ENCODE measurements around the gene AK9.

DNA sequence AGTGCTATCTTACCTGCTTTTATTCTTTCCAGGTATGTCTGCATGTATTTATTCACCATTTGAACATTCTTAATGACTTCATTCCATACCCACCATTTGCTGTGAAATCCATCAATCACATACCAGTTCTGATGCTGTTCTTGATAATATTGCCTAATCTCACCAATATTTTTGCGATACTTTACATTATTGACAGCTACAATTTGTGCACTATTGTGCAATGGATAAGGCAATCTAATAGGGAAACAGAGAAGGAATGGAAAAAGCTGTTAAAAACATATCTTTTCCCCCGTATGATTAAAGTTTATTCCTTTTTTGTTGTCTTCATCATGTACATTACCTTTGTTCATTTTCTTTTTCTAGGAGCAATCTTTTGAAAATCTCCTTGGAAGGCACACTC is 184.7 kb downstream of the AK9 start:
- TF ChIP-seq POLR2A (IDR thresholded peaks at IDR 0.05; ENCODE audit: low read depth) (no peak), POLR2AphosphoS5 (IDR thresholded peaks at IDR 0.05) (no peak), EP300 (IDR thresholded peaks at IDR 0.05) (no peak)
- TF ChIP-seq, protein P1, sequence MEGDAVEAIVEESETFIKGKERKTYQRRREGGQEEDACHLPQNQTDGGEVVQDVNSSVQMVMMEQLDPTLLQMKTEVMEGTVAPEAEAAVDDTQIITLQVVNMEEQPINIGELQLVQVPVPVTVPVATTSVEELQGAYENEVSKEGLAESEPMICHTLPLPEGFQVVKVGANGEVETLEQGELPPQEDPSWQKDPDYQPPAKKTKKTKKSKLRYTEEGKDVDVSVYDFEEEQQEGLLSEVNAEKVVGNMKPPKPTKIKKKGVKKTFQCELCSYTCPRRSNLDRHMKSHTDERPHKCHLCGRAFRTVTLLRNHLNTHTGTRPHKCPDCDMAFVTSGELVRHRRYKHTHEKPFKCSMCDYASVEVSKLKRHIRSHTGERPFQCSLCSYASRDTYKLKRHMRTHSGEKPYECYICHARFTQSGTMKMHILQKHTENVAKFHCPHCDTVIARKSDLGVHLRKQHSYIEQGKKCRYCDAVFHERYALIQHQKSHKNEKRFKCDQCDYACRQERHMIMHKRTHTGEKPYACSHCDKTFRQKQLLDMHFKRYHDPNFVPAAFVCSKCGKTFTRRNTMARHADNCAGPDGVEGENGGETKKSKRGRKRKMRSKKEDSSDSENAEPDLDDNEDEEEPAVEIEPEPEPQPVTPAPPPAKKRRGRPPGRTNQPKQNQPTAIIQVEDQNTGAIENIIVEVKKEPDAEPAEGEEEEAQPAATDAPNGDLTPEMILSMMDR (IDR thresholded peaks at IDR 0.05): no peak
